OCI-LY1 (cell line): Measurements from ENCODE around the gene TRIM39.

Experiments used
- H2AFZ ChIP-seq: fragments of 200-600 bp; sonication (generic), shearing (Covaris generic); 2 replicates; pipeline ENCODE4 v1.6.0; 2014; ENCODE audit warnings: antibody characterized with exemption, mild to moderate bottlenecking, low read length
- H3F3A ChIP-seq: fragments of 200-600 bp; sonication (generic), shearing (Covaris generic); 2 replicates; pipeline ENCODE4 v1.6.0; 2014; ENCODE audit warnings: mild to moderate bottlenecking, antibody characterized with exemption, low read length, moderate library complexity; ENCODE audit not compliant: insufficient read depth
- H3K27ac ChIP-seq: fragments of 200-600 bp; sonication (generic); 2 replicates; pipeline ENCODE4 v1.5.1; 2014; ENCODE audit warnings: low read length, mixed run types, mild to moderate bottlenecking, low read depth; ENCODE audit not compliant: poor library complexity, severe bottlenecking
- H3K27me3 ChIP-seq: fragments of 200-600 bp; sonication (generic); 2 replicates; pipeline ENCODE4 v1.6.0; 2014; ENCODE audit warnings: antibody characterized with exemption, mild to moderate bottlenecking, low read length, moderate library complexity; ENCODE audit not compliant: insufficient read depth
- H3K36me3 ChIP-seq: fragments of 200-600 bp; sonication (generic); 2 replicates; pipeline ENCODE4 v1.6.1; 2014; ENCODE audit warnings: mild to moderate bottlenecking, antibody characterized with exemption, low read length, moderate library complexity, mixed read lengths; ENCODE audit not compliant: insufficient read depth
- H3K4me1 ChIP-seq: fragments of 200-600 bp; sonication (generic); 2 replicates; pipeline ENCODE4 v1.5.1; 2014; ENCODE audit warnings: mild to moderate bottlenecking, low read length, moderate library complexity; ENCODE audit not compliant: insufficient read depth, severe bottlenecking
- H3K4me2 ChIP-seq: fragments of 200-600 bp; sonication (generic), shearing (Covaris generic); 2 replicates; pipeline ENCODE4 v1.6.1; 2014; ENCODE audit warnings: low read length
- H3K4me3 ChIP-seq: fragments of 200-600 bp; sonication (generic); 2 replicates; pipeline ENCODE4 v1.5.1; 2014; ENCODE audit warnings: low read length, low read depth, mild to moderate bottlenecking, mixed read lengths; ENCODE audit not compliant: poor library complexity, severe bottlenecking
- H3K79me2 ChIP-seq: fragments of 200-600 bp; shearing (Covaris generic); 2 replicates; pipeline ENCODE4 v1.6.1; 2016; ENCODE audit warnings: mixed run types, low read length, mixed read lengths; ENCODE audit not compliant: insufficient read depth
- H3K9ac ChIP-seq: fragments of 200-600 bp; sonication (generic), shearing (Covaris generic); 2 replicates; pipeline ENCODE4 v1.6.1; 2014; ENCODE audit warnings: mild to moderate bottlenecking, low read length, mixed read lengths
- H3K9me2 ChIP-seq: fragments of 200-600 bp; sonication (generic), shearing (Covaris generic); 2 replicates; pipeline ENCODE4 v1.6.1; 2014; ENCODE audit warnings: low read depth, mild to moderate bottlenecking, low read length, mixed read lengths
- H3K9me3 ChIP-seq: fragments of 200-600 bp; shearing (Covaris generic); 2 replicates; pipeline ENCODE4 v1.6.1; 2014; ENCODE audit warnings: low read length, mixed read lengths
- H4K20me1 ChIP-seq: fragments of 200-600 bp; sonication (generic), shearing (Covaris generic); 2 replicates; pipeline ENCODE4 v1.6.0; 2016; ENCODE audit warnings: mild to moderate bottlenecking, low read length; ENCODE audit not compliant: insufficient read depth
- EZH2 ChIP-seq: fragments of 200-600 bp; sonication (generic), shearing (Covaris generic); IDR thresholded peaks from 2 replicates; pipeline ENCODE4 v1.8.0; 2017; ENCODE audit warnings: borderline replicate concordance, mixed run types, mild to moderate bottlenecking, antibody characterized with exemption, low read length, moderate library complexity, mixed read lengths
- TF ChIP-seq, protein P1 (sequence below): fragments of 200-600 bp; sonication (generic), shearing (Covaris generic); IDR thresholded peaks from 2 replicates; pipeline ENCODE4 v1.5.1; 2017; ENCODE audit warnings: mild to moderate bottlenecking, antibody characterized with exemption, low read length, moderate library complexity, mixed read lengths

TRIM39 gene

DNA sequence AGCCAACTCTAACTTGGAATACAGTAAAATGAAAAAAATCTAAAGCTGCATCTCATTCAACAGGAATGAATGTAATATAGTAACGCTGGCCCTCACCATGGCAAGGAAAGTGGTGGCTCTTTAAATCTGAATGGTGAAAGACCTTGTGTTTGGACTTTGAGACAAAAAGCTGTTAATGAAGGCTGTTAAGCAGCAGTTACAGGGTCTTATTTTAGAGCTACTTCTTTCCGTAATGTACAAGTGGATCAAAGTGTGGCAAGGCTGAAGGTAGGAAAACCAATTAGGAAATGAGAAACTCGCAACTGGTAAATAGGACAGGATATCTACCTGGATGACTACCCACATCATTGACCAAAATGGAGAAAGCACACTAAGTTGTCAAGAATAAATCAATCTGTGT, 11.6 kb upstream of the TRIM39 start:
- Histone ChIP-seq H3K4me2 (no peak overlapping the region), H3K79me2 (peaks cover 42% of the 10 kb centered on the region), H3K27ac (no peak overlapping the region), H3K9me3 (no peaks in the 10 kb centered on the region), H3K9ac (no peak overlapping the region), H3K9me2 (no peaks in the 10 kb centered on the region), H2AFZ (no peak overlapping the region), H3K27me3 (no peaks in the 10 kb centered on the region), H4K20me1 (0 out of 2 replicates have a peak, but pooled peaks cover 3% of the 10 kb centered on the region), H3K4me1 (peaks cover 6% of the 10 kb centered on the region), H3K36me3 (peaks cover 75% of the 10 kb centered on the region), H3F3A (no peaks in the 10 kb centered on the region), H3K4me3 (no peak overlapping the region)
- TF ChIP-seq EZH2 = no peak
- TF ChIP-seq, protein P1, sequence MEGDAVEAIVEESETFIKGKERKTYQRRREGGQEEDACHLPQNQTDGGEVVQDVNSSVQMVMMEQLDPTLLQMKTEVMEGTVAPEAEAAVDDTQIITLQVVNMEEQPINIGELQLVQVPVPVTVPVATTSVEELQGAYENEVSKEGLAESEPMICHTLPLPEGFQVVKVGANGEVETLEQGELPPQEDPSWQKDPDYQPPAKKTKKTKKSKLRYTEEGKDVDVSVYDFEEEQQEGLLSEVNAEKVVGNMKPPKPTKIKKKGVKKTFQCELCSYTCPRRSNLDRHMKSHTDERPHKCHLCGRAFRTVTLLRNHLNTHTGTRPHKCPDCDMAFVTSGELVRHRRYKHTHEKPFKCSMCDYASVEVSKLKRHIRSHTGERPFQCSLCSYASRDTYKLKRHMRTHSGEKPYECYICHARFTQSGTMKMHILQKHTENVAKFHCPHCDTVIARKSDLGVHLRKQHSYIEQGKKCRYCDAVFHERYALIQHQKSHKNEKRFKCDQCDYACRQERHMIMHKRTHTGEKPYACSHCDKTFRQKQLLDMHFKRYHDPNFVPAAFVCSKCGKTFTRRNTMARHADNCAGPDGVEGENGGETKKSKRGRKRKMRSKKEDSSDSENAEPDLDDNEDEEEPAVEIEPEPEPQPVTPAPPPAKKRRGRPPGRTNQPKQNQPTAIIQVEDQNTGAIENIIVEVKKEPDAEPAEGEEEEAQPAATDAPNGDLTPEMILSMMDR = no peak

DNA sequence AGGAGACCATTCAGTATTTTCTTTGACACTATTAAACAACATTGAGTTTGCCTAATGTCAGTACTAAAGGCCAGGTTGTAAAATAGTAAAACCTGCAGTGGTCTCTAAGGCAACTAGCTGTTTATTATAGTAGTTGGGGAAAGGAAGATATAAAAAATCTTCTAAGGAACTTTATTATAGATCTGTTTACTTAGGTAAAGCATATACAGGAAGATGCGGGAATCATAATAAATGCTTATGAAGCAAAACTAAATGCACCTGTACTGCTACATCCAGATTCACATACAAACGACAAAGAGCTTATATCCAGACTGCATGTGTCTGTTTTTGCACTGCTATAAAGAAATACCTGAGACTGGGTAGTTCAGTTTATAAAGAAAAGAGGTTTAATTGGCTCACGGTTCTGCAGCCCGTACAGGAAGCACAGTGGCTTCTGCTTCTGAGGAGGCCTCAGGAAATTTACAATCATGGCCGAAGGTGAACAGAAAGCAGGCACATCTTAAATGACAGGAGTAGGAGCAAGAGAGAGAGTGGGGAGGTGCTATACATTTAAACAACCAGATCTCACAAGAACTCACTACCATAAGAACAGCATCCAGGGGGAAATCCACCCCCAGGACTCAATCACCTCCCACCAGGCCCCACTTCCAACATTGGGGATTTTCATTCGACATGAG, 8.7 kb upstream of the TRIM39 start:
- Histone ChIP-seq H3K9me2 (no peaks in the 10 kb centered on the region), H4K20me1 (0 out of 2 replicates have a peak, but pooled peaks cover 3% of the 10 kb centered on the region), H3K4me3 (no peak overlapping the region), H3K4me1 (peaks cover 21% of the 10 kb centered on the region), H3K9me3 (no peaks in the 10 kb centered on the region), H3K79me2 (peaks cover 68% of the 10 kb centered on the region), H3K27ac (no peak overlapping the region), H2AFZ (no peak overlapping the region), H3K9ac (no peak overlapping the region), H3F3A (no peaks in the 10 kb centered on the region), H3K36me3 (peaks cover 71% of the 10 kb centered on the region), H3K4me2 (no peak overlapping the region), H3K27me3 (no peaks in the 10 kb centered on the region)
- TF ChIP-seq, protein P1 = no peak
- TF ChIP-seq EZH2 = no peak

DNA sequence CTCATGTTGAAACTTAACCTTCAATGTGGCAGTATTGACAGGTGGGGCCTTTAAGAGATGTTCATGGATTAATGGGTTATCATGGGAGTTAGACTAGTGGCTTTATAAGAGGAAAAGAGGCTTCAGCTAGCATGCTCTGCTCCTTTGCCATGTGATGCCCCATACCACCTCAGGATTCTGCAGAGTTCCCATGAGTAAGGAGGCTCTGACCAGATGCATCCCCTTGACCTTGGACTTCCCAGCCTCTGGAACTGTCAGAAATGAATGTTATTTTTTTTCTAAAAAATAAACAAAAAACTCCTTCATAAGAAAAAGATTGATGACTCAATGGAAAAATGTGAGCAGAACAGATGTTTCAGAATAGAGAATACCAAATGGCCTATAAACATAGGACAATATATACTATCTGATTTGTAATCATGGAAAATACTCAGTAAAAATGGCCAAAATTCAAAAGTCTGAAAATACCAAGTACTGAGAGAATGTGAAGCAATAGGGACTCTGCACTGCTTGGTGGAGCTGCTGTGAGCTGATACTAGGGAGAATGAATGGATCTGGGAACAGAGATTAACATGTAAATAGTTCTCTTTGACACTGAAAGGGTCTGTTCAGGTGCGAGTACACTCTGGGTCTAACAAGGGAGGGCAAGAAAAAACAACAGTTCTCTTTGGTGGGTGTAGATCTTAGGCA, 7.4 kb upstream of the TRIM39 start:
- Histone ChIP-seq H3K9me3 (no peaks in the 10 kb centered on the region), H3K4me1 (peaks cover 24% of the 10 kb centered on the region), H3K27me3 (no peaks in the 10 kb centered on the region), H3K79me2 (peaks cover 76% of the 10 kb centered on the region), H3K9ac (no peak overlapping the region), H2AFZ (no peak overlapping the region), H3F3A (no peaks in the 10 kb centered on the region), H4K20me1 (0 out of 2 replicates have a peak, but pooled peaks cover 3% of the 10 kb centered on the region), H3K9me2 (no peaks in the 10 kb centered on the region), H3K4me3 (no peak overlapping the region), H3K36me3 (peaks cover 66% of the 10 kb centered on the region), H3K4me2 (no peak overlapping the region), H3K27ac (no peak overlapping the region)
- no peak for TF ChIP-seq EZH2
- TF ChIP-seq, protein P1 = no peak
